HepG2 (cell line): ENCODE data around the gene MPHOSPH8. TPM values are rescaled to one million over a fixed set of nuclear protein-coding genes. Genes with fewer than 3 reads are reported as not detected.

Experiments used
- AGO1 ChIP-seq: fragments of 200-400 bp; formaldehyde crosslinking; IDR thresholded peaks from 2 replicates; pipeline ENCODE4 v1.6.1; 2017; ENCODE audit warnings: mild to moderate bottlenecking, low read depth, low read length, moderate library complexity; ENCODE audit not compliant: poor library complexity, severe bottlenecking
- CENPX ChIP-seq: sonication (generic); formaldehyde crosslinking; IDR thresholded peaks from 2 replicates; pipeline ENCODE4 v1.9.0; 2021; ENCODE audit warnings: mild to moderate bottlenecking, missing genetic modification reagents, moderate library complexity
- CREB1 ChIP-seq, 2 experiments: fragments of 450-650 bp in 1 of 2; IDR thresholded peaks; 2 replicates each; pipeline ENCODE4 v1.6.1; 2016 to 2017; ENCODE audit warnings: control low read depth in 1 of 2, mild to moderate bottlenecking in 1 of 2, missing compliant biosample characterization in 1 of 2, missing genetic modification characterization in 1 of 2
- ESRRA ChIP-seq: sonication (generic); formaldehyde crosslinking; IDR thresholded peaks from 2 replicates; pipeline ENCODE4 v1.5.1; 2020; ENCODE audit warnings: mild to moderate bottlenecking, low read depth, missing genetic modification reagents
- GRHL1 ChIP-seq: sonication (generic); formaldehyde crosslinking; conservative IDR thresholded peaks from 2 replicates; pipeline ENCODE4 v1.8.0; 2022; ENCODE audit warnings: missing genetic modification reagents
- HHEX ChIP-seq: IDR thresholded peaks from 2 replicates; pipeline ENCODE4 v1.6.1; 2016; ENCODE audit warnings: control low read depth
- HOXA3 ChIP-seq: sonication (generic); formaldehyde crosslinking; IDR thresholded peaks from 2 replicates; pipeline ENCODE4 v1.5.0; 2020; ENCODE audit warnings: missing genetic modification reagents
- KAT8 ChIP-seq: IDR thresholded peaks from 2 replicates; pipeline ENCODE4 v1.6.1; 2016; ENCODE audit warnings: missing genetic modification reagents, missing compliant biosample characterization
- MIER3 ChIP-seq: IDR thresholded peaks from 2 replicates; pipeline ENCODE4 v1.6.1; 2016; ENCODE audit warnings: missing compliant biosample characterization, borderline replicate concordance
- NCOA2 ChIP-seq: sonication (generic); formaldehyde crosslinking; IDR thresholded peaks from 2 replicates; pipeline ENCODE4 v1.8.0; 2022; ENCODE audit warnings: inconsistent platforms
- POLR2A ChIP-seq, 2 experiments: IDR thresholded peaks; 2 replicates each; pipeline ENCODE4 v1.6.1; 2011; ENCODE audit warnings: low read depth in 2 of 2, low read length in 2 of 2, mild to moderate bottlenecking in 1 of 2, moderate library complexity in 1 of 2; ENCODE audit not compliant: insufficient read depth in 1 of 2
- SIN3A ChIP-seq: IDR thresholded peaks from 2 replicates; pipeline ENCODE4 v1.6.1; 2011; ENCODE audit warnings: low read depth, mild to moderate bottlenecking, control low read depth, low read length, borderline replicate concordance
- SOX13 ChIP-seq, 3 experiments: fragments of 450-650 bp in 1 of 3; sonication (generic) in 1 of 3; formaldehyde crosslinking in 1 of 3; IDR thresholded peaks in 2 of 3; conservative IDR thresholded peaks in 1 of 3; 2 replicates each; pipeline versions ENCODE4 v1.5.0 to v1.6.1; 2016 to 2020; ENCODE audit warnings: antibody characterized with exemption in 1 of 3, mild to moderate bottlenecking in 1 of 3, missing compliant biosample characterization in 1 of 3, missing genetic modification reagents in 1 of 3, moderate library complexity in 1 of 3
- TCF12 ChIP-seq, 2 experiments: fragments of 450-650 bp in 1 of 2; sonication (generic) in 1 of 2; formaldehyde crosslinking in 1 of 2; IDR thresholded peaks; 2 replicates each; pipeline versions ENCODE4 v1.6.1 to v1.8.0; 2017 to 2022; ENCODE audit warnings: antibody characterized with exemption in 1 of 2, mild to moderate bottlenecking in 1 of 2, missing genetic modification reagents in 1 of 2, moderate library complexity in 1 of 2
- THAP7 ChIP-seq: sonication (generic); formaldehyde crosslinking; IDR thresholded peaks from 2 replicates; pipeline ENCODE4 v1.8.1; 2023; ENCODE audit warnings: mild to moderate bottlenecking, missing genetic modification reagents
- ZBTB34 ChIP-seq: sonication (generic); formaldehyde crosslinking; IDR thresholded peaks from 2 replicates; pipeline ENCODE4 v1.8.0; 2022; ENCODE audit warnings: mild to moderate bottlenecking, missing genetic modification reagents
- ZMYM2 ChIP-seq: sonication (generic); formaldehyde crosslinking; IDR thresholded peaks from 2 replicates; pipeline ENCODE4 v1.8.0; 2022; ENCODE audit warnings: mild to moderate bottlenecking, missing genetic modification reagents
- ZNF276 ChIP-seq: sonication (generic); formaldehyde crosslinking; IDR thresholded peaks from 2 replicates; pipeline ENCODE4 v1.4.0; 2020; ENCODE audit warnings: mild to moderate bottlenecking, low read depth, missing genetic modification reagents
- ZNF547 ChIP-seq: sonication (generic); formaldehyde crosslinking; IDR thresholded peaks from 2 replicates; pipeline ENCODE4 v1.5.1; 2020; ENCODE audit warnings: mild to moderate bottlenecking, missing genetic modification reagents
- ZNF607 ChIP-seq: sonication (generic); formaldehyde crosslinking; IDR thresholded peaks from 2 replicates; pipeline ENCODE4 v1.5.1; 2020; ENCODE audit warnings: missing genetic modification reagents, mild to moderate bottlenecking, borderline replicate concordance
- ZNF788 ChIP-seq: sonication (generic); formaldehyde crosslinking; IDR thresholded peaks from 2 replicates; pipeline ENCODE4 v1.5.0; 2020; ENCODE audit warnings: mild to moderate bottlenecking, missing genetic modification reagents, borderline replicate concordance
- ZNF891 ChIP-seq: sonication (generic); formaldehyde crosslinking; IDR thresholded peaks from 2 replicates; pipeline ENCODE4 v1.5.0; 2020; ENCODE audit warnings: mild to moderate bottlenecking, missing genetic modification reagents
- polyA plus RNA-seq, 8 experiments: library from polyadenylated mRNA; depleted of rRNA in 3 of 8; stranded (reverse) in 7 of 8; unstranded in 1 of 8; fragments of >200 nt; fragmentation: Illumina TruSeq in 4 of 8; extraction: Trizol in 4 of 8; gene quantifications; 2 replicates each; pipeline versions ENCODE4 v1.2.1 to v1.2.3, GENCODE V29; 2011 to 2016; ENCODE audit warnings: low read depth in 4 of 8, missing spikeins in 1 of 8, mixed read lengths in 1 of 8; ENCODE audit not compliant: insufficient read depth in 1 of 8
- total RNA-seq, 5 experiments: library from RNA; depleted of rRNA; stranded (reverse); fragments of >200 nt; fragmentation: Illumina TruSeq; extraction: Trizol; gene quantifications; 2 replicates each; pipeline ENCODE4 v1.2.3, GENCODE V29; 2016; ENCODE audit warnings: low read depth in 1 of 5

Gene MPHOSPH8
- total and polyA plus RNA-seq, 2 of the 13 experiments (the other 11 are each of a cell fraction or from before 2014, with no cell fraction given): 17.3 to 20.9 TPM

- TF ChIP-seq KAT8 (peak; percentile 79), ESRRA (CRISPR knock-in tag) (no peak), ZNF788 (CRISPR knock-in tag) (peak; percentile 87; the same call in 1 of the 2 replicates), ZNF276 (CRISPR knock-in tag) (no peak; the same call in 1 of the 2 replicates), TCF12 (IDR thresholded peaks at IDR 0.05) (no peak), TCF12 (CRISPR knock-in tag; IDR thresholded peaks at IDR 0.05) (peak; percentile 19; the same call in 1 of the 2 replicates), MIER3 (CRISPR knock-in tag) (0 out of 2 replicates have a peak, but pooled peaks have one; percentile 44), CREB1 (IDR thresholded peaks at IDR 0.05) (peak; percentile 78), CREB1 (CRISPR knock-in tag; IDR thresholded peaks at IDR 0.05) (peak; percentile 95), SOX13 (IDR thresholded peaks at IDR 0.05) (no peak), SOX13 (CRISPR knock-in tag; conservative IDR thresholded peaks at IDR 0.05 in 1 of 2, IDR thresholded peaks at IDR 0.05 in 1 of 2) (peak in 1 of 2 experiments; percentile 35; a peak in 1 of 4 replicates), GRHL1 (no peak), ZMYM2 (CRISPR knock-in tag) (no peak), ZNF891 (peak; percentile 57; the same call in 1 of the 2 replicates), HHEX (no peak), NCOA2 (no peak), AGO1 (peak; percentile 65), HOXA3 (peak; percentile 69), CENPX (CRISPR knock-in tag) (no peak), ZBTB34 (CRISPR knock-in tag) (0 out of 2 replicates have a peak, but pooled peaks have one; percentile 9), THAP7 (no peak), ZNF547 (CRISPR knock-in tag) (peak; percentile 38; the same call in 1 of the 2 replicates), POLR2A (IDR thresholded peaks at IDR 0.05; ENCODE audit: insufficient read depth in 1 of 2, low read depth in 2 of 2, low read length in 2 of 2) (peak; percentile 53 to 69), ZNF607 (0 out of 2 replicates have a peak, but pooled peaks have one; percentile 71), SIN3A (peak; percentile 55; the same call in 1 of the 2 replicates)
These were observed at the start of gene MPHOSPH8 (continued) for GRCh38 chr13:19633479-19634255.
